H9 (cell line): ENCODE data around the gene STOM. TPM values are rescaled to one million over a fixed set of nuclear protein-coding genes. Genes with fewer than 3 reads are reported as not detected.

Source experiments
- DNase-seq: peaks from one replicate; pipeline ENCODE4 v3.0.0-alpha.2; 2017
- H2AFZ ChIP-seq: one replicate; pipeline ENCODE4 v1.6.1; 2013; ENCODE audit warnings: mild to moderate bottlenecking, low read length, control low read depth, moderate library complexity
- H2AK5ac ChIP-seq: 2 replicates; pipeline ENCODE4 v1.6.1; 2013; ENCODE audit warnings: low read length, control low read depth, mixed read lengths; ENCODE audit not compliant: insufficient read length
- H2BK120ac ChIP-seq: one replicate; pipeline ENCODE4 v1.6.1; 2013; ENCODE audit warnings: low read depth, mild to moderate bottlenecking, low read length, control low read depth, inconsistent platforms; ENCODE audit not compliant: poor library complexity, severe bottlenecking
- H2BK12ac ChIP-seq: 2 replicates; pipeline ENCODE4 v1.6.1; 2013; ENCODE audit warnings: low read length, control low read depth, mixed read lengths, low read depth; ENCODE audit not compliant: insufficient read length
- H2BK15ac ChIP-seq: 2 replicates; pipeline ENCODE4 v1.6.1; 2013; ENCODE audit warnings: low read depth, low read length, control low read depth
- H2BK20ac ChIP-seq: one replicate; pipeline ENCODE4 v1.6.1; 2013; ENCODE audit warnings: low read depth, mild to moderate bottlenecking, low read length, control low read depth, inconsistent platforms; ENCODE audit not compliant: poor library complexity, severe bottlenecking
- H2BK5ac ChIP-seq: 2 replicates; pipeline ENCODE4 v1.6.1; 2013; ENCODE audit warnings: low read length, control low read depth, mixed read lengths; ENCODE audit not compliant: insufficient read length
- H3K14ac ChIP-seq: 2 replicates; pipeline ENCODE4 v1.6.1; 2013; ENCODE audit warnings: low read length, control low read depth; ENCODE audit not compliant: insufficient read depth
- H3K18ac ChIP-seq: 2 replicates; pipeline ENCODE4 v1.6.1; 2013; ENCODE audit warnings: low read depth, mild to moderate bottlenecking, mixed read lengths, low read length, control low read depth; ENCODE audit not compliant: insufficient read length
- H3K23ac ChIP-seq: 2 replicates; pipeline ENCODE4 v1.6.1; 2013; ENCODE audit warnings: low read length, control low read depth, mixed read lengths, low read depth; ENCODE audit not compliant: insufficient read length
- H3K23me2 ChIP-seq: 2 replicates; pipeline ENCODE4 v1.6.1; 2013; ENCODE audit warnings: low read depth, mild to moderate bottlenecking, mixed read lengths, low read length, control low read depth; ENCODE audit not compliant: insufficient read length, poor library complexity, severe bottlenecking
- H3K27ac ChIP-seq: 2 replicates; pipeline ENCODE4 v1.5.1; 2013; ENCODE audit warnings: low read length, control low read depth, mixed read lengths, low read depth; ENCODE audit not compliant: insufficient read length
- H3K27me3 ChIP-seq: 2 replicates; pipeline ENCODE4 v1.6.1; 2013; ENCODE audit warnings: low read length, control low read depth, inconsistent platforms; ENCODE audit not compliant: insufficient read depth
- H3K4ac ChIP-seq: 2 replicates; pipeline ENCODE4 v1.6.1; 2013; ENCODE audit warnings: low read depth, mild to moderate bottlenecking, control low read depth, inconsistent platforms, low read length, moderate library complexity
- H3K4me1 ChIP-seq: 2 replicates; pipeline ENCODE4 v1.6.1; 2013; ENCODE audit warnings: low read length, control low read depth, inconsistent platforms; ENCODE audit not compliant: insufficient read depth
- H3K4me2 ChIP-seq: 2 replicates; pipeline ENCODE4 v1.6.1; 2013; ENCODE audit warnings: low read length, control low read depth, mixed read lengths; ENCODE audit not compliant: insufficient read length, insufficient read depth
- H3K56ac ChIP-seq: 2 replicates; pipeline ENCODE4 v1.6.1; 2013; ENCODE audit warnings: low read depth, mild to moderate bottlenecking, mixed read lengths, low read length, control low read depth; ENCODE audit not compliant: insufficient read length
- H3K79me1 ChIP-seq: 2 replicates; pipeline ENCODE4 v1.6.1; 2013; ENCODE audit warnings: low read depth, mild to moderate bottlenecking, moderate library complexity, low read length, control low read depth, inconsistent platforms; ENCODE audit not compliant: insufficient read depth, poor library complexity, severe bottlenecking
- H3K79me2 ChIP-seq: 2 replicates; pipeline ENCODE4 v1.6.1; 2013; ENCODE audit warnings: low read length, control low read depth, inconsistent platforms; ENCODE audit not compliant: insufficient read depth
- H3K9ac ChIP-seq: 2 replicates; pipeline ENCODE4 v1.6.1; 2013; ENCODE audit warnings: low read length, control low read depth, mixed read lengths; ENCODE audit not compliant: insufficient read length; ENCODE audit errors: extremely low read depth
- H3K9me3 ChIP-seq: one replicate; pipeline ENCODE4 v1.6.1; 2013; ENCODE audit warnings: low read depth, low read length, inconsistent platforms; ENCODE audit not compliant: control insufficient read depth
- H3T11ph ChIP-seq: one replicate; pipeline ENCODE4 v1.6.1; 2013; ENCODE audit warnings: mild to moderate bottlenecking, low read length, control low read depth, inconsistent platforms
- H4K20me1 ChIP-seq: one replicate; pipeline ENCODE4 v1.6.1; 2013; ENCODE audit not compliant: control insufficient read depth, insufficient read length, insufficient read depth
- H4K5ac ChIP-seq: 2 replicates; pipeline ENCODE4 v1.6.1; 2013; ENCODE audit warnings: low read depth, mild to moderate bottlenecking, mixed read lengths, low read length, control low read depth; ENCODE audit not compliant: insufficient read length
- H4K8ac ChIP-seq: replicated peaks from 2 replicates; pipeline ENCODE4 v1.6.1; 2013; ENCODE audit warnings: low read length, control low read depth, mixed read lengths, low read depth; ENCODE audit not compliant: insufficient read length
- H4K91ac ChIP-seq: 2 replicates; pipeline ENCODE4 v1.6.1; 2013; ENCODE audit warnings: low read depth, mild to moderate bottlenecking, moderate library complexity, mixed read lengths, low read length, control low read depth; ENCODE audit not compliant: insufficient read length
- H3K27ac Mint-ChIP-seq, 3 experiments: 2 replicates in 2 of 3; 3 replicates in 1 of 3; pipeline ENCODE4 v1.8.0; 2020 to 2021; ENCODE audit warnings: mixed read lengths in 3 of 3, mild to moderate bottlenecking in 1 of 3, moderate library complexity in 1 of 3
- H3K27me3 Mint-ChIP-seq: 2 replicates; pipeline ENCODE4 v1.8.0; 2021; ENCODE audit warnings: low read depth, mild to moderate bottlenecking, moderate library complexity, mixed read lengths
- H3K36me3 Mint-ChIP-seq, 3 experiments: 2 replicates in 2 of 3; 3 replicates in 1 of 3; pipeline ENCODE4 v1.8.0; 2020 to 2021; ENCODE audit warnings: low read depth in 3 of 3, mixed read lengths in 3 of 3; ENCODE audit not compliant: insufficient read depth in 1 of 3
- H3K4me1 Mint-ChIP-seq, 2 experiments: 2 replicates each; pipeline ENCODE4 v1.8.0; 2020; ENCODE audit warnings: mixed read lengths in 2 of 2
- H3K4me3 Mint-ChIP-seq, 2 experiments: 2 replicates in 1 of 2; 3 replicates in 1 of 2; pipeline ENCODE4 v1.8.0; 2020 to 2021; ENCODE audit warnings: mild to moderate bottlenecking in 2 of 2, mixed read lengths in 2 of 2, moderate library complexity in 1 of 2
- H3K9me3 Mint-ChIP-seq, 2 experiments: 2 replicates in 1 of 2; 3 replicates in 1 of 2; pipeline ENCODE4 v1.8.0; 2020; ENCODE audit warnings: mild to moderate bottlenecking in 2 of 2, mixed read lengths in 2 of 2, moderate library complexity in 1 of 2
- WGBS: extraction: QIAGEN DNeasy Blood & Tissue Kit; methylation state at CpG from one replicate; pipeline ENCODE4 v1.1.7; 2013; ENCODE audit warnings: missing lambda C conversion rate, low lambda C conversion rate, mixed read lengths; ENCODE audit not compliant: insufficient read length; ENCODE audit errors: extremely low coverage; 5-methylcytosine and 5-hydroxymethylcytosine counted together
- total RNA-seq: library from RNA; stranded (reverse); gene quantifications from 2 replicates; pipeline ENCODE4 v1.2.1, GENCODE V29; 2021
- TF ChIP-seq, protein P1 (sequence below): fragments of 200-600 bp; sonication (generic); conservative IDR thresholded peaks from 3 replicates; pipeline ENCODE4 v1.8.0; 2021; ENCODE audit warnings: antibody characterized with exemption, mild to moderate bottlenecking

The STOM gene
- total RNA-seq, 1 experiment from 2014 or later = 15.3 TPM

DNA sequence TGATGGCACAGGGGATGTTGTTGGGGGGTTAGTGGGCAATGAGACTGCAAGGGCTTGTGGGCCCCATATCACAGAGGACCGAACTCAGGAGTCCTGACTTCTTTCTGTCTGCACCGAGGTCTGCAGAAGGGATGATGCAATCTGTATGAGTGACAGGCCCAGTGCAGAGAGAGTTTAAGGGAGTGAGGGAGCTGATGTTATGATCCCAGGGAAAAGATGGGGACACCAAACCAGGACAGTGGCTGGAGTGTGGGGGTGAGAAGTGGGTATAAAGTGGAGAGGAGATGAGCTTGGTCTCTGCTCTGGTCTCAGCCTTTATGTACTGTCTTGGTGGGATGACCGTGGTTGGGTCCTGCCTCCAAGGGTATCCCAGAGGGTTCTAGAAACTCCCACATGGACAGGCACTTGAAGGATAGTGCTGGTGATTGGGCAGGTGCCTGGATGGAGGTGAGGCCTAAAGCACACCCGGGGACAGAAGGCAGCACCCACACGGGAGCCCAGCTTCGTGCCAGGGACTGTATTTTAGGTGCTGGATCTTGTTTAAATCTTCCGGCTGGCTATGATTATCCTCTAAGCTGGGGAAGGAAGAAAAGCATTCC, 80.2 kb downstream of the STOM start:
- WGBS = no CpG with 5 or more reads among the region's 7 CpGs
- Histone ChIP-seq H2BK12ac (peak overlapping the region; percentile 15), H2BK20ac (no peak overlapping the region), H3K14ac (no peak overlapping the region; the same call in 1 of the 2 replicates), H4K91ac (no peak overlapping the region), H2BK120ac (no peak overlapping the region), H3K23ac (no peak overlapping the region), H3T11ph (no peak overlapping the region), H2AK5ac (no peak overlapping the region), H3K4me1 (peaks cover 12% of the 10 kb centered on the region), H3K27me3 (peaks cover 24% of the 10 kb centered on the region; the same call in 1 of the 2 replicates), H3K56ac (no peak overlapping the region), H3K27ac (no peak overlapping the region), H4K8ac (no peak overlapping the region), H3K4me2 (no peak overlapping the region), H4K5ac (no peak overlapping the region), H2BK15ac (no peak overlapping the region), H3K79me1 (no peaks in the 10 kb centered on the region), H3K23me2 (peaks cover 6% of the 10 kb centered on the region), H3K9me3 (no peaks in the 10 kb centered on the region), H2AFZ (no peak overlapping the region), H3K18ac (no peak overlapping the region), H3K4ac (no peak overlapping the region), H3K9ac (no peak overlapping the region), H2BK5ac (no peak overlapping the region), H3K79me2 (no peaks in the 10 kb centered on the region), H4K20me1 (no peaks in the 10 kb centered on the region)
- TF ChIP-seq, protein P1, sequence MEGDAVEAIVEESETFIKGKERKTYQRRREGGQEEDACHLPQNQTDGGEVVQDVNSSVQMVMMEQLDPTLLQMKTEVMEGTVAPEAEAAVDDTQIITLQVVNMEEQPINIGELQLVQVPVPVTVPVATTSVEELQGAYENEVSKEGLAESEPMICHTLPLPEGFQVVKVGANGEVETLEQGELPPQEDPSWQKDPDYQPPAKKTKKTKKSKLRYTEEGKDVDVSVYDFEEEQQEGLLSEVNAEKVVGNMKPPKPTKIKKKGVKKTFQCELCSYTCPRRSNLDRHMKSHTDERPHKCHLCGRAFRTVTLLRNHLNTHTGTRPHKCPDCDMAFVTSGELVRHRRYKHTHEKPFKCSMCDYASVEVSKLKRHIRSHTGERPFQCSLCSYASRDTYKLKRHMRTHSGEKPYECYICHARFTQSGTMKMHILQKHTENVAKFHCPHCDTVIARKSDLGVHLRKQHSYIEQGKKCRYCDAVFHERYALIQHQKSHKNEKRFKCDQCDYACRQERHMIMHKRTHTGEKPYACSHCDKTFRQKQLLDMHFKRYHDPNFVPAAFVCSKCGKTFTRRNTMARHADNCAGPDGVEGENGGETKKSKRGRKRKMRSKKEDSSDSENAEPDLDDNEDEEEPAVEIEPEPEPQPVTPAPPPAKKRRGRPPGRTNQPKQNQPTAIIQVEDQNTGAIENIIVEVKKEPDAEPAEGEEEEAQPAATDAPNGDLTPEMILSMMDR = no peak
- DNase-seq = no peak
- peaks cover 43 to 52% of the 10 kb centered on the region in 2 experiments for H3K4me1 Mint-ChIP-seq
- no peaks in the 10 kb centered on the region; a peak in 1 of 5 replicates for H3K9me3 Mint-ChIP-seq
- H3K27me3 Mint-ChIP-seq = peaks cover 95% of the 10 kb centered on the region
- peaks cover 0 to 1% (median 0%) of the 10 kb centered on the region in 3 experiments; a peak in 1 of 7 replicates for H3K36me3 Mint-ChIP-seq
- H3K4me3 Mint-ChIP-seq = peak overlapping the region in 1 of 2 experiments; percentile 37; a peak in 2 of 5 replicates
- peak overlapping the region in 2 of 3 experiments; percentile 29 to 94; a peak in 4 of 7 replicates for H3K27ac Mint-ChIP-seq
